Fibroblast of lung (primary cell): ENCODE data around the gene KRTAP4-16.

ENCODE experiments used
- CTCF ChIP-seq, 2 donors: IDR thresholded peaks in 1 of 2; conservative IDR thresholded peaks in 1 of 2; 1 replicate in 1 of 2; 2 replicates in 1 of 2; pipeline ENCODE4 v1.5.1; 2011 to 2012; ENCODE audit warnings: low read length in 2 of 2, control low read depth in 1 of 2, inconsistent platforms in 1 of 2, low read depth in 1 of 2, mild to moderate bottlenecking in 1 of 2
- EZH2 ChIP-seq: IDR thresholded peaks from 2 replicates; pipeline ENCODE4 v1.5.1; 2012; ENCODE audit warnings: low read length, control low read depth, mild to moderate bottlenecking; ENCODE audit errors: missing control alignments

GRCh38 chr17:41052566-41052965 lies 49.4 kb downstream of the KRTAP4-16 start:
- TF ChIP-seq CTCF (conservative IDR thresholded peaks at IDR 0.05 in 1 of 2, IDR thresholded peaks at IDR 0.05 in 1 of 2; ENCODE audit: low read depth in 1 of 2, low read length in 2 of 2): no peak
- TF ChIP-seq EZH2: no peak
